Gastrocnemius medialis (tissue), 4 donors: ENCODE measurements around the gene GSPT1. TPM values are rescaled to one million over a fixed set of nuclear protein-coding genes. Genes with fewer than 3 reads are reported as not detected.
"Not testable (repeated sequence)": the region's sequence is repeated elsewhere in the genome, so short reads cannot be mapped to it uniquely, and the experiment has no call there.

Source experiments
- ATAC-seq, 2 donors: fragments of 150-250 bp; one replicate each; pipeline ENCODE4 v1.9.1; 2016
- DNase-seq, 2 donors: peaks; one replicate each; pipeline ENCODE4 v3.0.0-alpha.2; 2019
- H3K27ac ChIP-seq, 4 donors: fragments of 200-600 bp; sonication (generic); 1 replicate in 1 of 4; 2 replicates in 3 of 4; pipeline ENCODE4 v1.5.1; 2016 to 2018; ENCODE audit warnings: mild to moderate bottlenecking in 2 of 4, moderate library complexity in 1 of 4
- H3K27me3 ChIP-seq, 3 donors: fragments of 200-600 bp; sonication (generic) in 2 of 3; 1 replicate in 1 of 3; 2 replicates in 2 of 3; pipeline versions ENCODE4 v1.5.1 to v1.6.0; 2016 to 2019; ENCODE audit warnings: mild to moderate bottlenecking in 1 of 3, moderate library complexity in 1 of 3
- H3K36me3 ChIP-seq, 2 donors: fragments of 200-600 bp; sonication (generic) in 1 of 2; one replicate each; pipeline ENCODE4 v1.5.1; 2017 to 2018
- H3K4me1 ChIP-seq, 2 donors: fragments of 200-600 bp; sonication (generic) in 1 of 2; one replicate each; pipeline ENCODE4 v1.5.1; 2016 to 2017; ENCODE audit warnings: mild to moderate bottlenecking in 2 of 2
- H3K4me3 ChIP-seq, 4 donors: fragments of 200-600 bp; sonication (generic) in 3 of 4; 1 replicate in 1 of 4; 2 replicates in 3 of 4; pipeline ENCODE4 v1.5.1; 2016 to 2019; ENCODE audit warnings: mild to moderate bottlenecking in 2 of 4
- H3K9me3 ChIP-seq, 3 donors: fragments of 200-600 bp; sonication (generic) in 2 of 3; 1 replicate in 1 of 3; 2 replicates in 2 of 3; pipeline ENCODE4 v1.5.1; 2016 to 2019
- CTCF ChIP-seq, 5 experiments: fragments of 450-650 bp in 3 of 5; fragments of 200-600 bp in 2 of 5; sonication (generic) in 2 of 5; IDR thresholded peaks in 4 of 5; conservative IDR thresholded peaks in 1 of 5; 1 replicate in 4 of 5; 2 replicates in 1 of 5; pipeline ENCODE4 v1.5.1; 2016 to 2019; ENCODE audit warnings: antibody characterized with exemption in 5 of 5, mild to moderate bottlenecking in 3 of 5, moderate library complexity in 3 of 5
- POLR2A ChIP-seq, 2 donors: fragments of 450-650 bp; IDR thresholded peaks; one replicate each; pipeline ENCODE4 v1.6.1; 2017; ENCODE audit warnings: antibody characterized with exemption in 2 of 2, mild to moderate bottlenecking in 2 of 2, moderate library complexity in 2 of 2
- in situ Hi-C, 4 donors: fragments of 200-750 bp; cut with MboI; loops; one replicate each; pipeline versions ENCODE4 v1.15.0 to v1.8.0; 2017; ENCODE audit warnings: low sequenced_read_pairs in 4 of 4
- intact Hi-C: fragments of 100-400 bp; cut with DNase I; formaldehyde crosslinking; loops from one replicate; pipeline ENCODE4 v1.15.1; 2023; ENCODE audit warnings: low total_unique reads
- total RNA-seq, 4 donors: library from RNA; depleted of rRNA; stranded (reverse); fragments of >200 nt; gene quantifications; one replicate each; pipeline versions ENCODE4 v1.1.0 to v1.2.3, GENCODE V29; 2016

GSPT1 gene
- total RNA-seq, 4 donors from 2014 or later, result 86.9 to 169 (median 139) TPM

GRCh38 chr16:11819798-11820197 lies 96.0 kb downstream of the GSPT1 start:
- Histone ChIP-seq H3K4me1 (peaks cover 7 to 15% of the 10 kb centered on the region in 2 donors), H3K36me3 (no peaks in the 10 kb centered on the region), H3K27ac (no peak overlapping the region), H3K27me3 (no peaks in the 10 kb centered on the region), H3K9me3 (no peaks in the 10 kb centered on the region), H3K4me3 (no peak overlapping the region)
- DNase-seq (no peak), ATAC-seq (no peak)
- intact Hi-C loops (no loop called here), in situ Hi-C loops (loop anchor here (10.0 to 25.0 kb wide), 4 partner anchors 282 to 857 kb away; a partner anchor contains a TSS)
- TF ChIP-seq POLR2A (IDR thresholded peaks at IDR 0.05) (no peak), CTCF (IDR thresholded peaks at IDR 0.05 in 4 of 5, conservative IDR thresholded peaks at IDR 0.05 in 1 of 5) (no peak)

- DNase-seq, H3K27me3 ChIP-seq, H3K9me3 ChIP-seq, H3K4me3 ChIP-seq, H3K4me1 ChIP-seq, H3K27ac ChIP-seq, H3K36me3 ChIP-seq, intact Hi-C loops, ATAC-seq: not testable (repeated sequence)
- in situ Hi-C loops, result loop anchor here (10.0 to 25.0 kb wide), 4 partner anchors 282 to 857 kb away; a partner anchor contains a TSS
These were observed 96.8 kb downstream of the GSPT1 start for GRCh38 chr16:11818970-11819369.

Other genes with a start within 250 kb of the GSPT1 start
- gene SNN, start 247.5 kb downstream of the GSPT1 start, total RNA-seq, result 10 to 100 TPM; 22.5 to 94.5 (median 78.1) TPM
- gene TXNDC11, start 173.1 kb downstream of the GSPT1 start, total RNA-seq, result 10 to 100 TPM; 35.2 to 64.5 (median 51.2) TPM
- gene ZC3H7A, start 118.7 kb downstream of the GSPT1 start, total RNA-seq, result 10 to 100 TPM; 33.9 to 41.7 (median 37.9) TPM
- 100 to 1,000 TPM; 215 to 302 (median 259) TPM for gene RSL1D1, start 64.4 kb downstream of the GSPT1 start, total RNA-seq
- 1 to 10 TPM in 3 of 4 donors, not detected in 1; 2.3 to 5.5 (median 4.1) TPM for gene NPIPB2, start 26.1 kb upstream of the GSPT1 start, total RNA-seq
- gene TNFRSF17, start 49.3 kb upstream of the GSPT1 start, total RNA-seq, result not detected
- 10 to 100 TPM; 10.4 to 19.3 (median 14.3) TPM for gene SNX29, start 60.8 kb upstream of the GSPT1 start, total RNA-seq